ENCODE results near the gene TMEM17. TPM values are rescaled to one million over a fixed set of nuclear protein-coding genes. Genes with fewer than 3 reads are reported as not detected.

TMEM17 gene
- total and polyA plus RNA-seq, 2 of the 13 experiments (the other 11 are each of a cell fraction or from before 2014, with no cell fraction given) = 0.22 to 0.50 TPM

DNA sequence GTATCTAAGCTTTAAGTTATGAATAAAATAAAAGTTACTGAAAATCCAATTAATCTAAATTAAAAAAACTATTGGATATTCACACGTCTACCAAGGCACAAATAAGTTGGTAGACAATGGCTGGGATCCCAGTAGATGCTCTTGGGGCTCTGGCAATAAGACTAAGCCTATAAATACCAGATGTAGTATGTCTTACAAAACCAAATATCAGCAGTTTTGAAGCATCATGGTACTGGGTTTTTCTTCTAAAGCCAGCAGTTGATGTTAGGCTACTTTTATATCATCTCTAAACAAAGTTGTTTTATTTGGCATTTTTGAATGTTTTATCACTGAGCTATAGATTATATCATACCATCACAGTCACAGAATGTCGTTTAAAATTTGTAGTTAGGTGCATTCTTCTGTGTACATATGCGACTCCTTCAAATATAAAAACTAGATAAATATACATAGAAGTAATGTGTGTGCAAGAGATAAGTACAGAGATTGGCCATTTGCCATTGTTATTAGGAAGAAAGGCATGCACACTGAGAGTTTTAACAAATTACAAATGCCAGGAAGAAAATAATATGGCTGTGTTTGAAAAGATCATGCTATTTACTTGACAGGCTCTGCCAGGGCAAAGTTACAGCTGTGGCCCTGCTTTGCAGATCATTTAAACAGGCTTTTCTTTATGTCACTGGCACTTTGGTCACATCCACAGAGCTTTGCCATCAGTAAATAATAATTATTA, 21.6 kb upstream of the TMEM17 start (continued):
- TF ChIP-seq ZNF660 (CRISPR knock-in tag; IDR thresholded peaks at IDR 0.05; ENCODE audit: borderline replicate concordance, low read depth) (no peak), HOXA5 (CRISPR knock-in tag; IDR thresholded peaks at IDR 0.05) (no peak), IRX3 (CRISPR knock-in tag; IDR thresholded peaks at IDR 0.05; ENCODE audit: borderline replicate concordance, low read depth) (no peak), RBM39 (IDR thresholded peaks at IDR 0.05; ENCODE audit: low read depth, low read length, poor library complexity, severe bottlenecking) (no peak), IKZF4 (CRISPR knock-in tag; IDR thresholded peaks at IDR 0.05; ENCODE audit: borderline replicate concordance, low read depth, not compliant biosample characterization) (no peak), ZNF7 (CRISPR knock-in tag; IDR thresholded peaks at IDR 0.05) (no peak), PHF20 (CRISPR knock-in tag; IDR thresholded peaks at IDR 0.05) (no peak), MTF1 (CRISPR knock-in tag; IDR thresholded peaks at IDR 0.05) (no peak), ISX (CRISPR knock-in tag; conservative IDR thresholded peaks at IDR 0.05) (no peak), ZNF432 (CRISPR knock-in tag; IDR thresholded peaks at IDR 0.05; ENCODE audit: borderline replicate concordance) (no peak), ZNF30 (CRISPR knock-in tag; IDR thresholded peaks at IDR 0.05) (no peak), ZNF136 (CRISPR knock-in tag; IDR thresholded peaks at IDR 0.05; ENCODE audit: low read depth) (no peak), ZNF567 (CRISPR knock-in tag; IDR thresholded peaks at IDR 0.05; ENCODE audit: borderline replicate concordance) (no peak), ASH2L (IDR thresholded peaks at IDR 0.05; ENCODE audit: insufficient read length, low read depth, low read length) (no peak), DPF2 (CRISPR knock-in tag; IDR thresholded peaks at IDR 0.05; ENCODE audit: borderline replicate concordance, low read depth) (no peak), SAFB2 (CRISPR knock-in tag; IDR thresholded peaks at IDR 0.05; ENCODE audit: borderline replicate concordance, low read depth) (no peak), TCF7L2 (IDR thresholded peaks at IDR 0.05; ENCODE audit: low read depth, low read length) (no peak), ATRX (CRISPR knock-in tag; IDR thresholded peaks at IDR 0.05; ENCODE audit: borderline replicate concordance) (no peak), SIX4 (CRISPR knock-in tag; IDR thresholded peaks at IDR 0.05) (no peak), DMAP1 (CRISPR knock-in tag; IDR thresholded peaks at IDR 0.05) (no peak), KDM5A (IDR thresholded peaks at IDR 0.05; ENCODE audit: borderline replicate concordance, low read length) (no peak), PPARG (CRISPR knock-in tag; conservative IDR thresholded peaks at IDR 0.05) (peak; percentile 62; the same call in 1 of the 2 replicates), ZSCAN22 (CRISPR knock-in tag; IDR thresholded peaks at IDR 0.05) (no peak), ZSCAN30 (CRISPR knock-in tag; IDR thresholded peaks at IDR 0.05) (no peak), ZNF225 (CRISPR knock-in tag; IDR thresholded peaks at IDR 0.05) (no peak), ZNF619 (CRISPR knock-in tag; IDR thresholded peaks at IDR 0.05) (no peak), ZNF788 (CRISPR knock-in tag; IDR thresholded peaks at IDR 0.05; ENCODE audit: borderline replicate concordance) (no peak)
- TF ChIP-seq, protein P1, sequence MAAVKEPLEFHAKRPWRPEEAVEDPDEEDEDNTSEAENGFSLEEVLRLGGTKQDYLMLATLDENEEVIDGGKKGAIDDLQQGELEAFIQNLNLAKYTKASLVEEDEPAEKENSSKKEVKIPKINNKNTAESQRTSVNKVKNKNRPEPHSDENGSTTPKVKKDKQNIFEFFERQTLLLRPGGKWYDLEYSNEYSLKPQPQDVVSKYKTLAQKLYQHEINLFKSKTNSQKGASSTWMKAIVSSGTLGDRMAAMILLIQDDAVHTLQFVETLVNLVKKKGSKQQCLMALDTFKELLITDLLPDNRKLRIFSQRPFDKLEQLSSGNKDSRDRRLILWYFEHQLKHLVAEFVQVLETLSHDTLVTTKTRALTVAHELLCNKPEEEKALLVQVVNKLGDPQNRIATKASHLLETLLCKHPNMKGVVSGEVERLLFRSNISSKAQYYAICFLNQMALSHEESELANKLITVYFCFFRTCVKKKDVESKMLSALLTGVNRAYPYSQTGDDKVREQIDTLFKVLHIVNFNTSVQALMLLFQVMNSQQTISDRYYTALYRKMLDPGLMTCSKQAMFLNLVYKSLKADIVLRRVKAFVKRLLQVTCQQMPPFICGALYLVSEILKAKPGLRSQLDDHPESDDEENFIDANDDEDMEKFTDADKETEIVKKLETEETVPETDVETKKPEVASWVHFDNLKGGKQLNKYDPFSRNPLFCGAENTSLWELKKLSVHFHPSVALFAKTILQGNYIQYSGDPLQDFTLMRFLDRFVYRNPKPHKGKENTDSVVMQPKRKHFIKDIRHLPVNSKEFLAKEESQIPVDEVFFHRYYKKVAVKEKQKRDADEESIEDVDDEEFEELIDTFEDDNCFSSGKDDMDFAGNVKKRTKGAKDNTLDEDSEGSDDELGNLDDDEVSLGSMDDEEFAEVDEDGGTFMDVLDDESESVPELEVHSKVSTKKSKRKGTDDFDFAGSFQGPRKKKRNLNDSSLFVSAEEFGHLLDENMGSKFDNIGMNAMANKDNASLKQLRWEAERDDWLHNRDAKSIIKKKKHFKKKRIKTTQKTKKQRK (IDR thresholded peaks at IDR 0.05; ENCODE audit: low read length) = no peak
